Lower leg skin (tissue), 4 donors: ENCODE results near the gene FKBP5. TPM values are rescaled to one million over a fixed set of nuclear protein-coding genes. Genes with fewer than 3 reads are reported as not detected.
"Not testable (repeated sequence)": the region's sequence is repeated elsewhere in the genome, so short reads cannot be mapped to it uniquely, and the experiment has no call there.

Source experiments
- DNase-seq, 2 donors: peaks; one replicate each; pipeline ENCODE4 v3.0.0-alpha.2; 2019; ENCODE audit warnings: low spot score in 2 of 2
- H3K4me3 ChIP-seq: fragments of 200-600 bp; sonication (generic); 2 replicates; pipeline ENCODE4 v1.5.1; 2017; ENCODE audit warnings: mild to moderate bottlenecking, low read depth; ENCODE audit not compliant: poor library complexity, severe bottlenecking
- POLR2A ChIP-seq, 2 donors: fragments of 450-650 bp; IDR thresholded peaks; one replicate each; pipeline ENCODE4 v1.6.1; 2016 to 2017; ENCODE audit warnings: antibody characterized with exemption in 2 of 2, mild to moderate bottlenecking in 1 of 2, moderate library complexity in 1 of 2
- WGBS, 2 donors: methylation state at CpG; one replicate each; pipeline ENCODE4 v1.1.5; 2018; 5-methylcytosine and 5-hydroxymethylcytosine counted together
- intact Hi-C: fragments of 100-400 bp; cut with DNase I; formaldehyde crosslinking; loops from one replicate; pipeline ENCODE4 v1.15.0; 2023; ENCODE audit warnings: low total_unique reads
- total RNA-seq, 4 donors: library from RNA; depleted of rRNA; stranded (reverse); fragments of >200 nt; gene quantifications; one replicate each; pipeline ENCODE4 v1.1.0, GENCODE V29; 2016
- TF ChIP-seq, protein P1 (sequence below), 3 donors: fragments of 450-650 bp; IDR thresholded peaks; one replicate each; pipeline ENCODE4 v1.5.1; 2016; ENCODE audit warnings: antibody characterized with exemption in 3 of 3, mild to moderate bottlenecking in 3 of 3, moderate library complexity in 2 of 3

The FKBP5 gene
- total RNA-seq, 4 donors from 2014 or later, result 166 to 278 (median 238) TPM

DNA sequence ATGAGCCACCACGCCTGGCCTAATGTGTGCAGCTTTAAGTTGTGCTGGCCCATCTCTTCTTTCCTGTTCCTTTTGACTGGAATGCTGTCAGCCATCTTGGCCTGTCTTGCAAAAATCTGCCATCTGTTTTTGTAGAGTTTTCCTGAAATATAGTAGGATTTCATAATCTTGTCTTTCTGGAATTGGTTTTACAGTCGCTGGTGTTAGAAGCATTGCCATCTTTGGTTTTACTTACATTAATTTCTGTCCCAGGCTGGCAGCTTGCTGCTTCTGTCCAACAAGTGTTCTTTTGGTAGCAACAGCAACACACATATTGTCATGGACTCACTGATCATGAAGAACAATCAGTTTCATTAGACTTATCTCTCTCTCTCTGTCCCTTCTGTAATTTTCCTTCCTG, 146.9 kb downstream of the FKBP5 start:
- DNase-seq, result no peak
- 76 to 84% methylated on average over 2 of the region's 2 CpGs for WGBS, 2 donors
- intact Hi-C loops, result no loop called here
- no peak overlapping the region for H3K4me3 ChIP-seq
- TF ChIP-seq POLR2A (IDR thresholded peaks at IDR 0.05), result no peak
- TF ChIP-seq, protein P1, sequence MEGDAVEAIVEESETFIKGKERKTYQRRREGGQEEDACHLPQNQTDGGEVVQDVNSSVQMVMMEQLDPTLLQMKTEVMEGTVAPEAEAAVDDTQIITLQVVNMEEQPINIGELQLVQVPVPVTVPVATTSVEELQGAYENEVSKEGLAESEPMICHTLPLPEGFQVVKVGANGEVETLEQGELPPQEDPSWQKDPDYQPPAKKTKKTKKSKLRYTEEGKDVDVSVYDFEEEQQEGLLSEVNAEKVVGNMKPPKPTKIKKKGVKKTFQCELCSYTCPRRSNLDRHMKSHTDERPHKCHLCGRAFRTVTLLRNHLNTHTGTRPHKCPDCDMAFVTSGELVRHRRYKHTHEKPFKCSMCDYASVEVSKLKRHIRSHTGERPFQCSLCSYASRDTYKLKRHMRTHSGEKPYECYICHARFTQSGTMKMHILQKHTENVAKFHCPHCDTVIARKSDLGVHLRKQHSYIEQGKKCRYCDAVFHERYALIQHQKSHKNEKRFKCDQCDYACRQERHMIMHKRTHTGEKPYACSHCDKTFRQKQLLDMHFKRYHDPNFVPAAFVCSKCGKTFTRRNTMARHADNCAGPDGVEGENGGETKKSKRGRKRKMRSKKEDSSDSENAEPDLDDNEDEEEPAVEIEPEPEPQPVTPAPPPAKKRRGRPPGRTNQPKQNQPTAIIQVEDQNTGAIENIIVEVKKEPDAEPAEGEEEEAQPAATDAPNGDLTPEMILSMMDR (IDR thresholded peaks at IDR 0.05), result no peak

DNA sequence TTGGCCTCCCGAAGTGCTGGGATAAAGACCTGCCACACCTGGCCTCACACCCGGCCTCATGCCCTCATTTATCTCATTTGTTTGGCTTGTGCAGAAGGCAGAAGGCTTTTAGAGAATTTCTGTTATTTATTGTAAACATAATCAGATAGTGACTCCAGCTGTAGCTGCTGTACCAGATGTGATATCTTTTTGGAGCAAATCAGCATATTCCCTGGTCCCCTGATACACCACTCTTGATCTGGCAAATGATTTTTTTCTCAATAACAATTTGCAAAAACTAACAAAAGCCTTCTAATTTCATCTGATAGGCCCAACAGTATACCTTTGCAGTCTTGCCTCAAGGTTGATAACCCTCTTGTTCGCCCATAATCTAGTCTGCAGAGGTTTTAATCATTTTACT, 149.5 kb downstream of the FKBP5 start:
- no peak for DNase-seq
- TF ChIP-seq, protein P1 (IDR thresholded peaks at IDR 0.05), result no peak
- no peak for TF ChIP-seq POLR2A (IDR thresholded peaks at IDR 0.05)
- H3K4me3 ChIP-seq, result no peak overlapping the region
- intact Hi-C loops, result no loop called here
- WGBS, 2 donors, result 81 to 86% methylated on average over 3 of the region's 3 CpGs

DNA sequence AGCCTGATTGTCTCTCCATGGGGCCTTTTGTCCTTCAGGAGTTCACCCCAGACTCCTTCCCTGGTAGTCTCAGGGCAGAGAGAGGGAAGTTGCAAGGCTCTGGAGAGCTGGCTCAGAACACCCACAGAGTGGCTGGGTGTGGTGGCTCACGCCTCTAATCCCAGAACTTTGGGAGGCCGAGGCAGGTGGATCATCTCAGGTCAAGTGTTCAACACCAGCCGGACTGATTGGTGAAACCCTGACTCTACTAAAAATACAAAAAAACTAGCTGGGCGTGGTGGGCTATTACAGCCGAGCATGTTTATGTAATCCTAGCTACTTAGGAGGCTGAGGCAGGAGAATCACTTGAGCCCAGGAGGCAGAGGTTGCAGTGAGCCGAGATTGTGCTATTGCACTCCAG, 152.9 kb downstream of the FKBP5 start:
- H3K4me3 ChIP-seq, DNase-seq, intact Hi-C loops: not testable (repeated sequence)
- WGBS, 2 donors, result 78 to 87% methylated on average over 6 of the region's 6 CpGs

DNA sequence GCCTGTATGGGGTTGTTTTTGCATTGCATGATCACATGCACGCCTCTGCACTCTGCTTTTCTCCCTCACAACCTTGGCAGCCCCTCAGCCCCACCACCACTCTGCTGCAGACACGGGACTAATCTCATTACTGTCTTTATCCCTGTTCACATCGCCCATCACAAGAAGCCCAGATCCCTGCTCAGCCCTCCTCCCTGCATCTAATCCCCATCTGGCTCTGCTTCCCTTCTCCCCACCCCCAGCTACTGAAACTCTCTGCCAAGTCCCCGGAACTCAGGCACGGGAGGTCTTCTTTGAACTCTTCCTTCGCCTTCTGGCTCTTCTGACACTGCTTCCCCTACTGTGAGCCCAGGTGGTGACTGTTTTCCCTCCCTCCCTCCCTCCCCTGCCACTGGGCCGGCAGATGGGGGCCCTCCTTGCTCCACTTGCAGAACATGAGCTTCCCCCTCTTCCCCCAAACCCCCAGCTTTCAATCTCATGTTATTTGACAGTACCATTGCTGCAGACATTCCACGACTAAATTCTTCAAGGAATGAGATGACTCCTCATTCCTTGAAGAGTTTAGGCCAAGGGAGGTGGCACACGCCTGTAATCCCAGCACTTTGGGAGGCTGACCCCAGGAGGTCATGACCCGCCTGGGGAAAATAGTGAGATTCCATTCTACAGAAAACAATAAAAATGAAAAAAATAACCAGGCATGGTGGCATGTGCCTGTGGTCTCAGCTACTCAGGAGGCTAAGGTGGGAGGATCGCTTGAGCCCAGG, 154.1 kb downstream of the FKBP5 start:
- DNase-seq, result no peak
- intact Hi-C loops, result loop anchor here (5.0 kb wide), 1 partner anchor 1932 kb away; no protein-coding TSS in a partner anchor
- no peak overlapping the region for H3K4me3 ChIP-seq
- WGBS, 2 donors, result 43 to 51% methylated on average over 11 of the region's 11 CpGs
- TF ChIP-seq, protein P1 (IDR thresholded peaks at IDR 0.05), result no peak

DNA sequence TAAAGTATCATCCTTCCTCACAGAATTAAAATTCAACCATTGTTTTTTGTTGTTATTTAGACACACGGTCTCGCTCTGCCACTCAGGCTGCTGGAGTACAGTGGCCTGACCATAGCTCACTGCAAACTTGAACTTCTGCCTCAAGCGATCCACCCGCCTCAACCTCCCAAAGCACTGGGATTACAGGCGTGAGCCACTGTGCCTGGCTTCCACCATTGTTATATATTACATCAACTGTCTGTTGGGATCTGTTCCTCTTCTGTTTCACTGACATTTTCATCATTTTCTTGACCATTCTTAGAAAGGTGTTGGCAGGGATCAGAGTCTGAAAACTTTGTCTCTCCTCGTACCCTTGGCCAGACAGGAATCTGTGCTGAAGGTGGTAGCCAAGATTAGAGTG, 154.7 kb downstream of the FKBP5 start:
- intact Hi-C loops, result loop anchor here (5.0 kb wide), 1 partner anchor 1932 kb away; no protein-coding TSS in a partner anchor
- TF ChIP-seq POLR2A (IDR thresholded peaks at IDR 0.05), result no peak
- TF ChIP-seq, protein P1 (IDR thresholded peaks at IDR 0.05), result no peak
- WGBS, 2 donors, result 74 to 76% methylated on average over 6 of the region's 6 CpGs
- H3K4me3 ChIP-seq, result no peak overlapping the region
- DNase-seq, result no peak

DNA sequence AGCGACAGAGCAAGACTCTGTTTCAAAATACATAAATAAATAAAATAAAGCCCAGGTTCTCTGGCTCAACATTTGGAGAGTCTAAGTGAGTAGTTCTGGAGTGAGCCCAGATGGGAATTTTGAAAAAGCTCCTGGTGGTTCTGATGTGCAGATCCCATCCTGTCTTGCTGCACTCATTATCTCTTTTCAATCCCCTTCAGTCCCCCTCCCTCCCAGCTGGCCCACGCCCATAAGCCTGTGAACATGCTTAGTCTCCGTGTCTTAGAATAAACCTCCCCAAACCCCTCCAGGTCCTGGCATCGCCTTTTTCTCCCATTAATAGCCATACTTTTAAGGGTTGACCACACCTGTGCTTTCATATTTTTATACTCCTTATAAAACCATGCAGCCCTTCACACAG, 156.6 kb downstream of the FKBP5 start:
- no peak for DNase-seq
- 59 to 67% methylated on average over 4 of the region's 4 CpGs for WGBS, 2 donors
- intact Hi-C loops, result loop anchor here (5.0 kb wide), 1 partner anchor 1930 kb away; no protein-coding TSS in a partner anchor
- H3K4me3 ChIP-seq, result no peak overlapping the region
- TF ChIP-seq POLR2A (IDR thresholded peaks at IDR 0.05), result no peak
- TF ChIP-seq, protein P1 (IDR thresholded peaks at IDR 0.05), result no peak
